HEK293T (cell line): ENCODE results near the gene IGSF9B.

Experiments used
- ARNT ChIP-seq: fragments of 450-650 bp; IDR thresholded peaks from 2 replicates; pipeline ENCODE4 v1.6.1; 2017; ENCODE audit warnings: mild to moderate bottlenecking
- CTBP1 ChIP-seq: fragments of 450-650 bp; IDR thresholded peaks from 2 replicates; pipeline ENCODE4 v1.6.1; 2016; ENCODE audit warnings: borderline replicate concordance
- ELF4 ChIP-seq: fragments of 450-650 bp; IDR thresholded peaks from 2 replicates; pipeline ENCODE4 v1.6.1; 2017; ENCODE audit warnings: antibody characterized with exemption
- FOXK2 ChIP-seq: fragments of 450-650 bp; IDR thresholded peaks from 2 replicates; pipeline ENCODE4 v1.6.1; 2016; ENCODE audit warnings: mild to moderate bottlenecking
- FOXM1 ChIP-seq: fragments of 450-650 bp; IDR thresholded peaks from 2 replicates; pipeline ENCODE4 v1.6.1; 2017; ENCODE audit warnings: mild to moderate bottlenecking, borderline replicate concordance
- HDGF ChIP-seq: fragments of 450-650 bp; IDR thresholded peaks from 2 replicates; pipeline ENCODE4 v1.6.1; 2017; ENCODE audit warnings: antibody characterized with exemption, borderline replicate concordance
- TARDBP ChIP-seq: fragments of 450-650 bp; IDR thresholded peaks from 2 replicates; pipeline ENCODE4 v1.6.1; 2016

GRCh38 chr11:133903875-133904817 is 52.6 kb downstream of the IGSF9B start:
- TF ChIP-seq ELF4 = no peak
- no peak for TF ChIP-seq ARNT
- no peak for TF ChIP-seq FOXK2
- no peak for TF ChIP-seq FOXM1
- no peak for TF ChIP-seq CTBP1
- no peak for TF ChIP-seq HDGF
- no peak for TF ChIP-seq TARDBP
